Smooth muscle cell (in vitro differentiated cells): Measurements from ENCODE around the gene SSNA1. TPM values are rescaled to one million over a fixed set of nuclear protein-coding genes. Genes with fewer than 3 reads are reported as not detected.

Experiments
- DNase-seq: peaks from one replicate; lab custom pipeline; 2025; ENCODE audit not compliant: unreplicated experiment; lab: John Stamatoyannopoulos, UW
- H2AFZ ChIP-seq: fragments of 200-600 bp; sonication (generic); 2 replicates; pipeline ENCODE4 v1.6.0; 2016; ENCODE audit warnings: antibody characterized with exemption, low read depth, mild to moderate bottlenecking
- H3F3A ChIP-seq: fragments of 200-600 bp; sonication (generic); 2 replicates; pipeline ENCODE4 v1.6.0; 2017; ENCODE audit warnings: antibody characterized with exemption, low read depth
- H3K27ac ChIP-seq: fragments of 200-600 bp; sonication (generic); 2 replicates; pipeline ENCODE4 v1.5.1; 2016; ENCODE audit warnings: low read depth, mild to moderate bottlenecking
- H3K27me3 ChIP-seq: fragments of 200-600 bp; sonication (generic); 2 replicates; pipeline ENCODE4 v1.6.1; 2016; ENCODE audit warnings: low read depth, mild to moderate bottlenecking
- H3K36me3 ChIP-seq: fragments of 200-600 bp; sonication (generic); 2 replicates; pipeline ENCODE4 v1.5.1; 2016; ENCODE audit warnings: low read depth
- H3K4me1 ChIP-seq: fragments of 200-600 bp; sonication (generic); 2 replicates; pipeline ENCODE4 v1.5.1; 2016; ENCODE audit warnings: low read depth
- H3K4me2 ChIP-seq: fragments of 200-600 bp; sonication (generic); 2 replicates; pipeline ENCODE4 v1.6.0; 2016; ENCODE audit warnings: mild to moderate bottlenecking
- H3K4me3 ChIP-seq: fragments of 200-600 bp; sonication (generic); 2 replicates; pipeline ENCODE4 v1.5.1; 2016; ENCODE audit warnings: mild to moderate bottlenecking
- H3K79me2 ChIP-seq: fragments of 200-600 bp; sonication (generic); 2 replicates; pipeline ENCODE4 v1.6.0; 2016; ENCODE audit warnings: low read depth, mild to moderate bottlenecking
- H3K9ac ChIP-seq: fragments of 200-600 bp; sonication (generic); 2 replicates; pipeline ENCODE4 v1.6.0; 2016; ENCODE audit warnings: low read depth
- H3K9me3 ChIP-seq: fragments of 200-600 bp; sonication (generic); replicated peaks from 2 replicates; pipeline ENCODE4 v1.5.1; 2016; ENCODE audit warnings: low read depth
- H4K20me1 ChIP-seq: fragments of 200-600 bp; sonication (generic); 2 replicates; pipeline ENCODE4 v1.6.0; 2016; ENCODE audit warnings: low read depth
- WGBS: methylation state at CpG from one replicate; pipeline ENCODE4 v1.1.7; 2016; ENCODE audit warnings: low lambda C conversion rate; 5-methylcytosine and 5-hydroxymethylcytosine counted together
- polyA plus RNA-seq: library from polyadenylated mRNA; unstranded; fragments of >200 nt; fragmentation: Nextera tagmentation; extraction: Ambion mirVana; gene quantifications from 2 replicates; pipeline ENCODE4 v1.2.1, GENCODE V29; 2016
- total RNA-seq: library from RNA; depleted of rRNA; stranded (reverse); fragments of >200 nt; gene quantifications from 2 replicates; pipeline ENCODE4 v1.2.3, GENCODE V29; 2014
- TF ChIP-seq, protein P1 (sequence below): fragments of 200-600 bp; sonication (generic); IDR thresholded peaks from 2 replicates; pipeline ENCODE4 v1.5.1; 2017; ENCODE audit warnings: borderline replicate concordance, mild to moderate bottlenecking, antibody characterized with exemption; ENCODE audit not compliant: insufficient read depth, poor library complexity, severe bottlenecking

The SSNA1 gene, protein sequence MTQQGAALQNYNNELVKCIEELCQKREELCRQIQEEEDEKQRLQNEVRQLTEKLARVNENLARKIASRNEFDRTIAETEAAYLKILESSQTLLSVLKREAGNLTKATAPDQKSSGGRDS
- total RNA-seq (32.7 and 69.5 TPM in 2 replicates), polyA plus RNA-seq (84.9 and 94.1 TPM in 2 replicates)

GRCh38 chr9:137188490-137189296 is at the start of gene SSNA1, which contains the start of gene ANAPC2:
Gene SSNA1, plus strand, starts transcription at chr9:137188676. Its CDS starts 51 bp downstream, at chr9:137188727.
Gene ANAPC2, minus strand, starts transcription at chr9:137188560. Its CDS starts 28 bp downstream, at chr9:137188532.
- Histone ChIP-seq H3F3A (peaks cover 12% of the 10 kb centered on the region), H3K9me3 (no peaks in the 10 kb centered on the region), H4K20me1 (peaks cover 12% of the 10 kb centered on the region), H3K4me1 (peaks cover 18% of the 10 kb centered on the region), H3K79me2 (peaks cover 39% of the 10 kb centered on the region), H3K9ac (peak within 1 kb of the TSS; percentile 96), H2AFZ (peak within 1 kb of the TSS; percentile 62), H3K4me2 (peak within 1 kb of the TSS; percentile 100), H3K36me3 (no peaks in the 10 kb centered on the region), H3K4me3 (peak within 1 kb of the TSS; percentile 88), H3K27me3 (no peaks in the 10 kb centered on the region), H3K27ac (peak within 1 kb of the TSS; percentile 96)
- peak; percentile 90 for DNase-seq
- TF ChIP-seq, protein P1, sequence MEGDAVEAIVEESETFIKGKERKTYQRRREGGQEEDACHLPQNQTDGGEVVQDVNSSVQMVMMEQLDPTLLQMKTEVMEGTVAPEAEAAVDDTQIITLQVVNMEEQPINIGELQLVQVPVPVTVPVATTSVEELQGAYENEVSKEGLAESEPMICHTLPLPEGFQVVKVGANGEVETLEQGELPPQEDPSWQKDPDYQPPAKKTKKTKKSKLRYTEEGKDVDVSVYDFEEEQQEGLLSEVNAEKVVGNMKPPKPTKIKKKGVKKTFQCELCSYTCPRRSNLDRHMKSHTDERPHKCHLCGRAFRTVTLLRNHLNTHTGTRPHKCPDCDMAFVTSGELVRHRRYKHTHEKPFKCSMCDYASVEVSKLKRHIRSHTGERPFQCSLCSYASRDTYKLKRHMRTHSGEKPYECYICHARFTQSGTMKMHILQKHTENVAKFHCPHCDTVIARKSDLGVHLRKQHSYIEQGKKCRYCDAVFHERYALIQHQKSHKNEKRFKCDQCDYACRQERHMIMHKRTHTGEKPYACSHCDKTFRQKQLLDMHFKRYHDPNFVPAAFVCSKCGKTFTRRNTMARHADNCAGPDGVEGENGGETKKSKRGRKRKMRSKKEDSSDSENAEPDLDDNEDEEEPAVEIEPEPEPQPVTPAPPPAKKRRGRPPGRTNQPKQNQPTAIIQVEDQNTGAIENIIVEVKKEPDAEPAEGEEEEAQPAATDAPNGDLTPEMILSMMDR = peak; percentile 29
- WGBS = 1% methylated on average over 84 of the region's 98 CpGs

DNA sequence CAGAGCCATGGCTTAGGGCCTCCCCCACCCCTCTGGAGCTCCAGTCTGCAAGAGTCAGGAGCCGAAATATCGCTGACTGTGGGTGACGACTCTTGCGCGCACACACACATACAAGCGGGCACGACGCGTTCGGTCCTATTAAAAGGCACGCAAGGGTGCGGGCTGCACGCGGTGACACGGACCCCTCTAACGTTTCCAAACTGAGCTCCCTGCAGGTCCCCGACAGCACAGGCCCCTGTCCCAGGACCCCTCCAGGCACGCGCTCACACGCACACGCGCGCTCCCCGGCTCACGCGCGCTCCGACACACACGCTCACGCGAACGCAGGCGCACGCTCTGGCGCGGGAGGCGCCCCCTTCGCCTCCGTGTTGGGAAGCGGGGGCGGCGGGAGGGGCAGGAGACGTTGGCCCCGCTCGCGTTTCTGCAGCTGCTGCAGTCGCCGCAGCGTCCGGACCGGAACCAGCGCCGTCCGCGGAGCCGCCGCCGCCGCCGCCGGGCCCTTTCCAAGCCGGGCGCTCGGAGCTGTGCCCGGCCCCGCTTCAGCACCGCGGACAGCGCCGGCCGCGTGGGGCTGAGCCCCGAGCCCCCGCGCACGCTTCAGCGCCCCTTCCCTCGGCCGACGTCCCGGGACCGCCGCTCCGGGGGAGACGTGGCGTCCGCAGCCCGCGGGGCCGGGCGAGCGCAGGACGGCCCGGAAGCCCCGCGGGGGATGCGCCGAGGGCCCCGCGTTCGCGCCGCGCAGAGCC is 49.6 kb upstream of the SSNA1 start, which contains the start of gene GRIN1:
GRIN1 (plus strand) TSS at position 433 of the 746 bp plus-strand sequence. CDS start 333 bp downstream, outside the sequence.
- Histone ChIP-seq H3K36me3 (no peaks in the 10 kb centered on the region), H3K4me1 (no peaks in the 10 kb centered on the region), H3K9me3 (no peaks in the 10 kb centered on the region), H3K4me2 (peak within 1 kb of the TSS; percentile 51), H3F3A (no peaks in the 10 kb centered on the region), H3K4me3 (no peak within 1 kb of the TSS), H3K79me2 (no peaks in the 10 kb centered on the region), H3K27ac (no peak within 1 kb of the TSS), H4K20me1 (no peaks in the 10 kb centered on the region), H3K9ac (no peak within 1 kb of the TSS), H2AFZ (no peak within 1 kb of the TSS), H3K27me3 (peaks cover 79% of the 10 kb centered on the region)
- WGBS = 23% methylated on average over 56 of the region's 104 CpGs
- TF ChIP-seq, protein P1 = no peak
- DNase-seq = peak; percentile 9

- no peak overlapping the region for H3K9ac ChIP-seq
- H3K27ac ChIP-seq = no peak overlapping the region
- H3K4me3 ChIP-seq = no peak overlapping the region
- no peaks in the 10 kb centered on the region for H3K79me2 ChIP-seq
- H3K27me3 ChIP-seq = peaks cover 79% of the 10 kb centered on the region
- H4K20me1 ChIP-seq = no peaks in the 10 kb centered on the region
- H3K36me3 ChIP-seq = no peaks in the 10 kb centered on the region
- DNase-seq = no peak
- H3F3A ChIP-seq = no peaks in the 10 kb centered on the region
- H3K4me2 ChIP-seq = no peak overlapping the region
- no peaks in the 10 kb centered on the region for H3K4me1 ChIP-seq
- no peak overlapping the region for H2AFZ ChIP-seq
- 44% methylated on average over 35 of the region's 37 CpGs for WGBS
- TF ChIP-seq, protein P1 = no peak
- no peaks in the 10 kb centered on the region for H3K9me3 ChIP-seq
These were observed 48.9 kb upstream of the SSNA1 start for GRCh38 chr9:137139468-137140150.
